HG03378 (cell line): ENCODE results near the gene PMEL.

ENCODE experiments used
- ATAC-seq: cut with Tn5 transposase; IDR thresholded peaks from one replicate; pipeline ENCODE4 v1.9.1; 2021; ENCODE audit warnings: mild to moderate bottlenecking, moderate library complexity; ENCODE audit not compliant: unreplicated experiment

Gene PMEL

DNA sequence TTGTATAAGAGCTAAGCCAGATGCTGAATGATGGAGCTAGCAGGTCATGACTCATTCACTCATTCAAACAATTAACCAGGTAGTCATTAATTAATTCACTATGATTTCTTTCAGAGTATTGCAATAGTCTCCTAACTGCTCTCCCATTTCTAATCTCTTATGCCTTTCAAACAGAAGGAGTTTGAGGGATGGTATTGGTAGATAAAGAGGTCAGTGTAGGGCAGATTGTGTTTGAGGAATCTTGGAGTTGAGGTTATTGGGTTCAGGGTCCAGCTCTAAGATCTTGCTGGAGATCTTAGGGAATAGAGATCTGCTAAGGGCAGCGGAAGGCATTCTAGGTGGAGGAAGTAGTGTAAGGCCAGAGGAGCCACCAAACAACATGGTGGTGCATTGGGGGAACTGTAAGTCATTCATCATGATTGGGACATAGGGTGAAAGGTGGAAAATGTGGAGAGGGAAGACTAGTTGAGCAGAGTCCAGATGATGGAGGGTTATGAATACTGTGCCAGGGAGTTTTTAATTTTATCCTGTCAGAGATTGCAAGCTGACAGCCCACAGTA, 23.2 kb downstream of the PMEL start:
- ATAC-seq = no peak

DNA sequence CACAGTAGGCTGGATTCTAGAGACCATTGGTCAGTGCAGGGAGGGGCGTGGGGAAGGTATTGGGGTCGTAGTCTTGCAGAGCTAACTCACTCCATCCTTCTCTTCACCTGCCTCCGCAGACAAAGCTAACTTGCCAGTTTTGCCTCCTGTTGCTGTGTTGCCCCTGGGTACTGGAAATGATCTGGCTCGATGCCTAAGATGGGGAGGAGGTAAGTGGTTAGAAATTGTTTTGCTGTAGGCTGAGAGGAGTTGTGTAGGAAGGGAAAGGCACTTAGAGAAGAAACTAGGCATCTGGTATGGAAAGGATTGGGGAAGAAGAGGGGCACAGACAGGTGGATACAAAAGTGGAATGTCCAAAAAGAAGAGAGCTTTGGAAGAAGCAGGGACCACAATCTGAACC, 23.8 kb downstream of the PMEL start:
- ATAC-seq = no peak

DNA sequence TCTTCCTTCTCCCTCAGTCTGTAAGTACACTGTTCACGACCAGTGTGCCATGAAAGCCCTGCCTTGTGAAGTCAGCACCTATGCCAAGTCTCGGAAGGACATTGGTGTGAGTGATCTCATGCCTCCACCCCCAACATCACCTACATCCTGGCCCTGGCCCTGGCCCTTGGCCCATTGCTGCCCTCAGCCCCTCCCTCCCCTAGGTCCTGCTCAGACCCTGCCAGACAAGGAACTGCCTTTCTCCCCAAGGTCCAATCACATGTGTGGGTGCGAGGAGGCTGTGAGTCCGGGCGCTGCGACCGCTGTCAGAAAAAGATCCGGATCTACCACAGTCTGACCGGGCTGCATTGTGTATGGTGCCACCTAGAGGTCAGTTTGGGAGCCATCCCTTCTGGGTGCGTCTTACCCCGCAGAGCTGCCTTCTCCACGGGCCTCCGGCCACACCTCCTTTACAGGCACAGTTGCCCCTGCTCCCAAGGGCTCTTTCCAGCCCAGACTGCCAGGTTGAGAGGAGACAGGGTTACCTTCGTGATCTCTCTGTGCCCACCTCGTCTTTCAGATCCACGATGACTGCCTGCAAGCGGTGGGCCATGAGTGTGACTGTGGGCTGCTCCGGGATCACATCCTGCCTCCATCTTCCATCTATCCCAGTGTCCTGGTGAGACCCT, 25.6 kb downstream of the PMEL start:
- peak; percentile 94 for ATAC-seq

DNA sequence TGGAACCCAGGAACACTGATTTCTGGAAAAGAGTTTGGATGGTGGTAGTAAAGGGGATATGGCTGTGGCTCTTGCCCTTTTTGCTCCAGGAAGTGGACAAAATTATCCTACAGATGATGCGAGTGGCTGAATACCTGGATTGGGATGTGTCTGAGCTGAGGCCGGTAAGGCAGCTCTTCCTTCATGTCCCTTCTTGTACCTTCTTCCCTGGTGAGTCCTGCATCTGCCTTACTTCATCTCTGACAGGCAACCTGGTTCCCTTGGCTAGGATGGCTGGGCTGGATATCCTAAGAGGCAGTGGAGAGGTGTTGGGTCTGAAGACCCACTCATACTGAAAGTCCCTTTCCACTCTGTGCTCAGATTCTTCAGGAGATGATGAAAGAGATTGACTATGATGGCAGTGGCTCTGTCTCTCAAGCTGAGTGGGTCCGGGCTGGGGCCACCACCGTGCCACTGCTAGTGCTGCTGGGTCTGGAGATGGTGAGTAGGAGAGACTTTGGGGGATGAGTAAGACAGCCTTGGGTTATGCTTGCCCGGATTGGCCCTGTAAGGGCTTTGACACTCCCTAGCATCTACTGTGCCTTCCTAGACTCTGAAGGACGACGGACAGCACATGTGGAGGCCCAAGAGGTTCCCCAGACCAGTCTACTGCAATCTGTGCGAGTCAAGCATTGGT, 26.9 kb downstream of the PMEL start:
- ATAC-seq = no peak

DNA sequence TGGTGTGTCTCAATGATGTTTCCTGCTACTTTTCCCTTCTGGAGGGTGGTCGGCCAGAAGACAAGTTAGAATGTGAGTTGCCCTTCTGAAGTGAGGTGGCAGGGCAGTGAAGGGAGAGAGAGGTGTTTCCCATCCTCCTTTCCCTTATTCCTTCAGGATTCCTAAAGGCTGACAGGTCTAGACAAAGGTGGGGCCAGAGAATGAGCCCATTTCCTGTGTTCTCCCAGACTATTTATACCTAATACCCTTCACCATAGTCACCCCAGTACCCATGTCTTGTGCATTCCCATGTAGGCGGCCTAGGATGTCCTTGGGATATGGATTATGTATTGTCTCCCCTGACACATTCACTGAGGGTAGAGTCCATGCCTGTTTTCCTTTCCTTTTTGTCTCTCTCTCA, 27.9 kb downstream of the PMEL start:
- no peak for ATAC-seq

DNA sequence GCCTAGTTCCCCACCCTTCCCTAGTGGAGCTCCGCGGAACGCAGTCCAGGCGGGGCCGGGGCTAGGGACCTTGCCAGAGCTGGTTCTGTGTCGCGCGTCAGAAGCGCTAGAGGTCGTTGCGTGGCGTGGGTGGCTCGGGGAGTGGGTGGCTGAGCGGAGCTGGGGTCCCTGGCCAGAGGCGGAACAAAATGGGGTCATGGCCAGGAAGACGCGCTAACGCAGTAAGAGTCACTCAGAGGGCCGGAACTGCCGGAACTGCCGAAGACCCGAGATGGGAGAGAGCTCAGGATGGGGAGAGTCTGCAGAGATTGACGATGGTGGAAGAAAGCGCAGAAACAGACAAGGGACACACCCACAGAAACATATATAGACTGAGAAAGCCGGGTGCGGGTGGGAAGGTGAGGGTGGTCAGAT, 30.1 kb downstream of the PMEL start:
- no peak for ATAC-seq

DNA sequence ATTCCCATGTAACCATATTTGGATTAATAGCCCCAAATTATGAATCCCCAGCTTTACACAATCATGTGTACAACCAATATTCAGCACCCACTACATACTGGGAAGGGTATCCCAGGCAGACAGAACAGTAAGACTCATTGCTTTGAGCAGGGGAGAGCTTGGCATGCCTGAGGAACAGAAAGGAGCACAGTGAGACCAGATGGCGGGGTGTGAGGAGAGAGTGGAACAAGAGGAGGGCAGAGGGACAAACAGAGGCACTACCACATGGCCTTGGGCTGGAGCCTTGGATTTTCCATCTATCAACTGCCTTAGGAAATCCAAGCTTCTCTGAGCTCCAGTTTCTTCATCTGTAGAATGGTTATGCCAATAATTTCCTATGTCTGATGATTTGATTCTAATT, 31.1 kb downstream of the PMEL start:
- ATAC-seq = no peak

DNA sequence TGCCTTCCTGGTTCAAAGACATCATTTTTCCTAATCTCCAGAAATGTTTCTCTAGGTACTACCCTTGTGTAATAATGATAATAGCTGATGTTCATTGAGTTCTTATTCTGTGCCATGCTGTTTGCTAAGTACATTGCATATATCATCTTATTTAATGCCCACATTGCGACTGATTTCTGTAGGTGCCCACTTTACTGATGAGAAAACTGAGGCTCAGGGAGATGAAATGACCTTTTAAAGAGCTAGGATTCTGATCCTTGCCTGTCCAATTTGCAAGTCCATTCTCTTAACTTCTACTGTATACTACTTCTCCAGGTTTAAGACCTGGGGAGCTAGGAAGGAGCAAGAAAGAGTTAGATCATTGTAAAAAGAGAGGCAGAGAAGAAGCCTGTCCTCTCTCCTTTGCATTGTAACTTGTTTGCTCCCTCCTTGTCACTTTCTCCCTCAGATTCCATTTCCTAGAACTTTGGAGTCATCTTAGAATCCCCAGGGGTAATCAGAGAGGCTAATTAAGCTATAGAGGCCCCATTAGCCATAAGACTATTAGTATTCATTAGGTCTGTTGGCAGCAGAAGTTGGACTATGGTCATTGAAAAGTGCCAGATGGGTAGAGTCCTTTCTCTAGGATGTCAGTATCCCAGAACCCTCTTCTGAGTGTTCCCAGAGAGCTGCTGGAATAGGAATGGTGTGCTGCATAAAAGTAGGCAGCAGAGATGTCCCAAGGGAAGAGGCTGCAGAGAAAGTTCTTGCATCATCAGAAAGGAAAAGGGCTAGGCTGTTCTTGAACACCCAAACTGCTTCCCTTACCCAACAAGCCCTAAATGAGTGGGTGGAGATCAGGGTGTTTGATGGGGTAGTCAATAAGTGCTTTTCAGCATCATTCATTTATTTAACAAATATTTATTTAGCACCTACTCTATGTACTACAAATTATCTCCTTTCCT, 31.8 kb downstream of the PMEL start:
- ATAC-seq = no peak

DNA sequence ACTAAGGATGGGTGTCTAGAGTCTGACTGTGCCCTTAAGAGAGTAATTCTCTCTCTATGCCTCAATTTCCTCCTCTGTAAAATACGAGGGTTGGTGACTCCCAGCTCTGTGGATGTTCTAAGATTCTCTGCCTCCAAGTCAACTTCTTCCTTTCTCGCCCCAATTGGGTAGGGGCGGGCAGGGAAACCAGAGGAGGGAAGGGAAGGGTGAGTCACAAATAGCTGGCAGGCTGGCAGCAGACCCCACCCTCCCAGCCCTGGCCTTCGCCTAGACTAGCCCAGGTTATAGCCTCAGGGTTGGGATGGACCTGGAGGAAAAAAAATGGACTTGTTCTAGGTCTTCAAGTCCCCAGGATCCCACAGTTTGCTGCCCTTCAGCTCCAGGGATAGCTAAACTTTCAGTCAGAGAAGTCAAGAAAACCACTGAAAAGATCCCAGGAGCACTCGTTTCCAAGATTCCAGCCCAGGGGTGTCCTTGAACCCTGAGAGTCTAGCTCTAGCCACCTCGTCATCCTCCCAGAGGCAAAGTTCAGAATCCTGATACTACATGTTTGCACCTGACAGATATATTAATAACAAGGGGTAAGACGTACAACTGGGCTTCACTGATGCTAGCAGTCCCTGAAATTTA, 32.6 kb downstream of the PMEL start:
- no peak for ATAC-seq

DNA sequence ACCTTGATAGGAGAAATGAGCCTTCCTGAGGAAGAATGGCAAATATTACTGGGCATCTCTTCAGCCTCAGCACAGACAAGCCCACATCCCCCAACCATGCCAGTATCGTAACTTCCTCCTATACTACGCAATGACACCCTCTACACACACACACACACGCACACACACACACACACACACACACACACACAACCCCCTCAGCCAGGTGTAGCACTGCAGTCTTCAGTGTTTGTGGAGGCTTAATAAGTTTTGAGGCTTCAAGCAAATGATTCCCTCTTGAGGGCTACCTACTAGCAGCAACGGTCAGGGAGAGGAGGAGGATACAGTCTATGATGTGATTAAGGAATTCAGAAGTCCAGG, 33.3 kb downstream of the PMEL start:
- no peak for ATAC-seq

DNA sequence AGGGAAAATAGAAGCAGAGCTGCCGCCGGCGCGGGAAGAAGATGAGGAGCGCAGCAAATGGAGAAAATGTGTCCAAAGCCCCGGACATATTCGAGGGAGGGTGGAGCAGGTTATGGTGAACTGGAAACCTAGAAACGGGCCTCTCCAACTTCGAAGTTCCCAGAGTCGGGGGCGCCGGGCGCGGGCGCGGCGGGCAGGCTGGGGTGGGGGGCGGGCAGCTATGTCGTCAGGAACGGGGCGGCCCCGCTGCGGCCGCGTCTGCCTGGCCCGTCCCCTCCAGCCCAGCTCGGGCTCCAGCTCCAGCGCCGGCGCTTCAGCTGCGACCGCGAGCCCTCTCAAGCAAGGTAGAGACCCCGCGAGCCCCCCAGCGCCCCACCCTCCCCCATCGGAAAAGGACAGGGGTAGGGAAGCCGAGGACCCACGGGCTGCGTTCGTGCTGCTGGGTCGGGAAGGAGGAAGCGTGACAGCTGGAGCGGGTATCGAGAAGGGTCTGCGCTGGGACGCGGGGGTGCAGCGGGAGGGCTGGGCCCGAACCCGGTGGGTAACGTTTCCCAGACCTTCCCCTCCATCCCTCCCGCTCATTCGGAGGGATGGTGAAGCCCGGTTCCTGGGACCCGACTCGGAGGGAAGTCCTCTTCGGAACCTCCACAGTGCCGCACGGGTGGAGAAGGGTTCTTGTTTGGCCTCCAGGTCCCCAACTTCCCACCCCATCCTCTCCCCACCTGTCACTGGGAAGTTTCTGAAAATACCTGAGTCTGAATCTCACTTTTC, 33.9 kb downstream of the PMEL start:
- ATAC-seq = no peak

DNA sequence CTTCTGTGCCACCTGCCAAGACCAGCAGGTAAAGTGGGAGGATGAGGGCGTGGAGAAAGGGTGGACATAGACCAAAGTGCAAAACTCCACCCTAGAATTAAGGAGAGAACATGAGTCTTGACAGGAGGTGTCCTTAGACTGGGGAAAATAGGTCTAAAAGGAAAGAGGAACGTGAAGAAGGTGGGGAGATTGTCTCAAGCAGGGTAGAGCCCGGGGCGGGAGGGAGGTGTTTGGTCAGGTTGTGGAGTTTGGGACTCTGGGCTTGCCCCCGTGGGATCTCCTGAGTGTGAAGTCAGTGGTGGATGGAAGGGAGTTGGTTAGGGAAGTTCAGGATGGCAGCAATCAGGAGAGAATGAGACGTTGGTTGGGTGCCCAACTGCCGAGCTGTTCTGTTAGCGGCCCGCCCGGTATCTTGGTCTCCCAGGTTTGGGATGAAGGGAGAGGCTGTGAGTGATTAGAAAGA, 34.5 kb downstream of the PMEL start:
- no peak for ATAC-seq

DNA sequence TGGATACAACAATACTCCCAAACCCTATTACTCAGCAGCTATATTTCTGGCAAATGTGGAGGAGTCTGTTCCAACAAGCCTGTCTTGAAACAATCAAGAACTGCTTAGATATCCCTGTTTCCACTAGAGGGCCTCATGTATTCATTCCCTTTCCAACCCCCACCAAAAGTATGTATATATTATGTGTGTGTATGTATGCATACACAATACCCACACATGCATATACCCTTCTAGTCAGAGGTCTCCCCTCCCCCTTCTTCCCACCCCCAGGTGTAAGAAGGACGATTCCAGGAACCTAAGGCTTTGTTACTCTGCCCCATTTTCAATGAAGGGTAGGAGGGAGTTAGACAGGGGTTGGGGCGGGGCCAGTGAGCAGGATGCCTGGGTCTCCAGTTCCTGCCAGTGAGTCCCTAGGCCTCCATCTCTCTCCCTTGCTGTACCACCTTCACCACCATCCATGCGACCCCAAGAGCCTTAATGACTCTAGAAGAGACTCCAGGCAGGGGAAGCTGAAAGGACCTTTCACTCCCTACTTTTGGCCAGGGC, 35.0 kb downstream of the PMEL start, which contains the start of gene DGKA:
Gene DGKA (plus strand): TSS at position 392 of the 546 bp plus-strand sequence. CDS start 5,342 bp downstream, outside the sequence.
- ATAC-seq = peak; percentile 28

DNA sequence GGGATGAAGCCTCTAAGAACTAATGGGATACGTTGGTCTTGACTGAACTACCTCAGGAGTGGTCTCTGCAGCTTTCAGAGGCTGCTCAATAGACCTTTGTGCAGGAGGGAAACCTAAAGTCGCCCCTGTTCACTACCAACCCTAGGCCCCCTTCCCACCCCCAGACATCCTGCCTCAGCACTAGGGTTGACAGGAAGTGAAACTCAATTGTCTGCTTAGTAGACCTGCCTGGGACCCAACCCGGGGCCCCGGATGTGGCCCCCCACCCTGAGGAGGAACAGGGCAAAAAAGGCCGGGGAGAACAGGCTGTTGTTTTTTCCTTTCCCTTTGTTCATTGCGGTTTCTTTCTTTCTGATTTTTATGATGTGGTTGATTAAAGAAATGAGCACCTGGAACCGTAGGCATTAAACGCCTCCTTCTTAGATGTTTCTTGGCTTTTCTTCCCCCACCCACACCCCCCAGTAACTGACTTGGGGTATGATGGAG, 36.5 kb downstream of the PMEL start:
- ATAC-seq = peak; percentile 38

DNA sequence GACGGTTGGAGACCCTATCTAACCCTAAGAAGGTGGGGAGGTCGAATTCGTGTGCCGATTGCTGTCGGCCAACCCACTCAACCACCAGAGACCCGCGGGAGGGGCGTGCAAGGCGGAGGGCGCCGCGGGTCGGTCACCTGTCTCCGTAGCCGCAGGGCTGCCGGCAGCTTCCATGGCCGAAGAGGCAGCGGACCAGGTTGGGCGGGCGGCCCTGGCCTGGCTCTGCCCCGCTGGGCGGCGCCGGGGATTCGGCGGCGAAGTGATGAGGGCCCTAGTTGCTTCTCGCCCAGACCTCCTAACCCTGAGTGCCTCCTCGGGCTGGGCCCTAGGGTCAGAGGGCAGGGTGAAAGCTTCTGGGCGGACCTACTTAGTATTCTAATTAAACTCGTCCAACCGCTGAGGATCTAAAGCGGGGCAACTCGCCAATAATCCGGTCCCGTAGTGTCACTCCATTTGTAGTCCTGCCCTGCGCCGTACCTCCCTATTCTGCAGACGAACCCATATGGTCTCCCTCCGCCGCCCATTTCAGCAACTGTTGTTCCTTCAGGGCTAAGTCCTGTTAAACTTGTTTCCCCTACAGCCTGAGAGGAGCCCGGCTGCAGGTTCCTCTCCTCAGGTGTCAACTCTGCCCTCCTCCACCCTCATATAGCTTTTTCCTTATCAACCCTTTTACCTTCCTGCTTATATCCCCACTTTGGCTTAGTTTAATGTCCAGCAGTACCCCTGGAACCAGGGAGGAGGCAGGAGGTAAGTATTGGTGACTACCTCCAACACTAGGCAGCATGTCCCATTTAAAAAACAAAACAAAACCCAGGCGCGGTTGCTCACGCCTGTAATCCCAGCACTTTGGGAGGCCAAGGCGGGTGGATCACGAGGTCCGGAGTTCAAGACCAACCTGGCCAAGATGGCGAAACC, 38.0 kb downstream of the PMEL start, which contains the start of gene PYM1:
Gene PYM1 (minus strand): TSS at position 307 of the 915 bp plus-strand sequence. CDS start 133 bp downstream, at position 174.
- peak; percentile 41 for ATAC-seq

DNA sequence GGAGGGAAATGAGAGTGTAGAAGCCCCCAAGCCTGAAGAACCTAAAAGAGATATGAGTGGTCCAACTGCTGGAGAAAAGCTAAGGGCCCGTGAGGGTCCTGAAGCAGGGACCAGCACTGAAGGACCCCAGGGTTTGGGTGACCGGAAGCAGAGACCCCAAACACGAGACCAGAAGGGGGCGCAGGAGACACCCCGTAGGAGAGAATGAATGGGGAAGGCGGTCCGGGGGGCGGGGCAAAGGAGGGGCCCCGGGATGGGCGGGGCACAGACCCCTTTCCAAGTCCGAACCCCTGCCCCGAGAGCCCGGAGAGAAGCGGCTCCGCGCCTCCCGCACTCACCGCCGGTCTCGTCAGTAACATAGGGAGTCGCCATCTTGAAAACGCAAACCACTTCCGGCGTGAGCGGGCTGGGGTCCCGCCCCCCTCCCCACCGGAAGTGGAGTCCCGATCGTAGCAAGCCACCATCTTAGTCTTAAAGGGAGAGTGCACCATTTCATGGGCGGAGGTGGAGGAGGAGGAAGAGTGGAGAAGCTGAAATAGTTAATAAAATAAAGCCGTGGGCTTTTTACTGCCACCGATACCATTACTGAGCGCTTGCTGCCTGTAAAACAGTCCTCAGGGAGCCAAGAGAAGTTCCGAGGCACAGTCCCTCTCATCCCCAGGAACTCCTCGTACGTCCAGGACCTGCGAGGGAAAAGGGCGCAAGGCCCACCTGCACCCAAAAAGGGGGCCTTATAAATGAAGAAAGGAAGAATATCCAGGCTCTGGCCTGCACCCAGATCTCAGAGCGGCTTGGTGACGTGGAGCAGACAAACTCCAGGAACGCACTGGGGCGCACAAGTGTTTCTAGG, 38.9 kb downstream of the PMEL start:
- ATAC-seq = peak; percentile 43
